ENCODE results near the gene VPS52. TPM values are rescaled to one million over a fixed set of nuclear protein-coding genes. Genes with fewer than 3 reads are reported as not detected.
A peak's percentile ranks its signal among the peaks of the same experiment; 100 is the strongest.
"Not testable (repeated sequence)": the region's sequence is repeated elsewhere in the genome, so short reads cannot be mapped to it uniquely, and the experiment has no call there.

Gene VPS52
- polyA plus RNA-seq, 1 donor from 2014 or later, result 29.1 TPM

GRCh38 chr6:33276581-33276863 lies 4.8 kb upstream of the VPS52 start:
- peak overlapping the region; percentile 77 for H3K27ac ChIP-seq (ENCODE audit: low read length)
- H3F3A ChIP-seq (ENCODE audit: insufficient read depth, low read length, poor library complexity, severe bottlenecking), result no peaks in the 10 kb centered on the region
- no peaks in the 10 kb centered on the region for H3K9me3 ChIP-seq (ENCODE audit: low read length)
- peak overlapping the region; percentile 14 for H2AFZ ChIP-seq (ENCODE audit: low read depth, low read length)
- H3K4me3 ChIP-seq (ENCODE audit: low read length), result peak overlapping the region; percentile 82
- no peaks in the 10 kb centered on the region for H3K9me2 ChIP-seq (ENCODE audit: insufficient read depth, low read length)
- peaks cover 19% of the 10 kb centered on the region for H3K79me2 ChIP-seq (replicated peaks; ENCODE audit: insufficient read depth, low read length)
- no peaks in the 10 kb centered on the region for H4K20me1 ChIP-seq (ENCODE audit: insufficient read depth)
- TF ChIP-seq, protein P1, sequence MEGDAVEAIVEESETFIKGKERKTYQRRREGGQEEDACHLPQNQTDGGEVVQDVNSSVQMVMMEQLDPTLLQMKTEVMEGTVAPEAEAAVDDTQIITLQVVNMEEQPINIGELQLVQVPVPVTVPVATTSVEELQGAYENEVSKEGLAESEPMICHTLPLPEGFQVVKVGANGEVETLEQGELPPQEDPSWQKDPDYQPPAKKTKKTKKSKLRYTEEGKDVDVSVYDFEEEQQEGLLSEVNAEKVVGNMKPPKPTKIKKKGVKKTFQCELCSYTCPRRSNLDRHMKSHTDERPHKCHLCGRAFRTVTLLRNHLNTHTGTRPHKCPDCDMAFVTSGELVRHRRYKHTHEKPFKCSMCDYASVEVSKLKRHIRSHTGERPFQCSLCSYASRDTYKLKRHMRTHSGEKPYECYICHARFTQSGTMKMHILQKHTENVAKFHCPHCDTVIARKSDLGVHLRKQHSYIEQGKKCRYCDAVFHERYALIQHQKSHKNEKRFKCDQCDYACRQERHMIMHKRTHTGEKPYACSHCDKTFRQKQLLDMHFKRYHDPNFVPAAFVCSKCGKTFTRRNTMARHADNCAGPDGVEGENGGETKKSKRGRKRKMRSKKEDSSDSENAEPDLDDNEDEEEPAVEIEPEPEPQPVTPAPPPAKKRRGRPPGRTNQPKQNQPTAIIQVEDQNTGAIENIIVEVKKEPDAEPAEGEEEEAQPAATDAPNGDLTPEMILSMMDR (IDR thresholded peaks at IDR 0.05; ENCODE audit: poor library complexity, severe bottlenecking), result no peak
- TF ChIP-seq POLR2AphosphoS5 (IDR thresholded peaks at IDR 0.05) (no peak), EZH2 (IDR thresholded peaks at IDR 0.05; ENCODE audit: borderline replicate concordance, insufficient read depth, low read length, poor library complexity, severe bottlenecking) (no peak), MXI1 (conservative IDR thresholded peaks at IDR 0.05; ENCODE audit: poor library complexity, severe bottlenecking) (no peak), REST (IDR thresholded peaks at IDR 0.05; ENCODE audit: borderline replicate concordance) (no peak), RAD21 (conservative IDR thresholded peaks at IDR 0.05) (no peak), SMC3 (conservative IDR thresholded peaks at IDR 0.05; ENCODE audit: poor library complexity) (no peak), EP300 (conservative IDR thresholded peaks at IDR 0.05; ENCODE audit: poor library complexity, severe bottlenecking) (no peak), TAF1 (IDR thresholded peaks at IDR 0.05; ENCODE audit: low read depth) (no peak)
- H3K4me2 ChIP-seq (ENCODE audit: low read length), result peak overlapping the region; percentile 75
- H3K27me3 ChIP-seq (ENCODE audit: insufficient read depth, low read depth, low read length), result no peaks in the 10 kb centered on the region
- peak overlapping the region; percentile 81 for H3K9ac ChIP-seq (ENCODE audit: low read length)
- no peaks in the 10 kb centered on the region for H3K36me3 ChIP-seq (ENCODE audit: insufficient read depth, low read length)

- H3K9ac ChIP-seq (ENCODE audit: low read length), result peak overlapping the region; percentile 81
- H3K79me2 ChIP-seq (replicated peaks; ENCODE audit: insufficient read depth, low read length), result peaks cover 19% of the 10 kb centered on the region
- not testable (repeated sequence) for H3K9me2 ChIP-seq (ENCODE audit: insufficient read depth, low read length); H4K20me1 ChIP-seq (ENCODE audit: insufficient read depth); H3K36me3 ChIP-seq (ENCODE audit: insufficient read depth, low read length); H3K9me3 ChIP-seq (ENCODE audit: low read length); H3K27me3 ChIP-seq (ENCODE audit: insufficient read depth, low read depth, low read length); H3F3A ChIP-seq (ENCODE audit: insufficient read depth, low read length, poor library complexity, severe bottlenecking); H2AFZ ChIP-seq (ENCODE audit: low read depth, low read length)
- H3K4me2 ChIP-seq (ENCODE audit: low read length), result peak overlapping the region; percentile 75
- peak overlapping the region; percentile 82 for H3K4me3 ChIP-seq (ENCODE audit: low read length)
- H3K27ac ChIP-seq (ENCODE audit: low read length), result peak overlapping the region; percentile 77
Measured at GRCh38 chr6:33275795-33276580, 4.3 kb upstream of the VPS52 start.

All from neural cell (in vitro differentiated cells).